Fibroblast of villous mesenchyme (primary cell): Measurements from ENCODE around the gene RBM5. TPM values are rescaled to one million over a fixed set of nuclear protein-coding genes. Genes with fewer than 3 reads are reported as not detected.

ENCODE experiments used
- DNase-seq: peaks from one replicate; pipeline ENCODE4 v3.0.0-alpha.2; 2010; ENCODE audit warnings: low read depth
- H3K4me3 ChIP-seq: 2 replicates; pipeline ENCODE4 v1.5.1; 2011; ENCODE audit warnings: low read depth, mild to moderate bottlenecking, low read length
- total RNA-seq: library from RNA; depleted of rRNA; stranded (reverse); fragments of >200 nt; gene quantifications from 2 replicates; pipeline ENCODE4 v1.2.3, GENCODE V29; 2012
- TF ChIP-seq, protein P1 (sequence below): IDR thresholded peaks from 2 replicates; pipeline ENCODE4 v1.5.1; 2012; ENCODE audit warnings: low read depth, mild to moderate bottlenecking, low read length; ENCODE audit not compliant: insufficient read depth

RBM5 gene
- total RNA-seq, 1 donor = 192 TPM

DNA sequence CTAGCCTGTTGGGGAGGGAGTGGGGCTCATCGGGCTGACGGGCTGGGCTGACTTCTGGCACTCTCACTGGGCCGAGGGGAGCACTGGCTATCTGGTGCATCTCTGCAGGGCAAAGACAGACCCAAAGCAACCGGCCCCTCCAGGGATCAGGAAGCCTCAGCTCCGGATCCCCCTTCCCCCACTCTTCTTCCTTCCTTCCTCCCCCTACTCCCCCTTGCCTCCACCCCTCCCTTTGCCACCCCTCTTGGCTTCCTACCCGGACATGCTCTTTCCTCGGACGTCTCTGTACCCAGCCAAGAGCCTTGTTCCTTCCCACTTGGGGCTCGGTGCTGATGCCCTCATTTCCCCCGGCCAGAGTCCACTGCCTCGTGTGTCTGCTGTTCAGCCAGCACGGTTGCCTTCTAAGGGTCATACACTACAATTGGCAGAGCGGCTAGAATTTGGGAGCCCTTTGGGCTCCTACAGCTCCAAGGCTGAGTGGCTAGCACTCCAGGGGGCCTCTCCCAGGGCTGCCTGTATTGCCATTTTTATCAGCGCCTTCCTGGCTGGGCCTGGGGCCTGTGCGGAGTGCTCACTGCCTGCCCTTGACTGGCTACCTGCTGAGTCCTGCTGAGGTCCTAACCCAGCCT, 77.3 kb downstream of the RBM5 start:
- H3K4me3 ChIP-seq = no peak overlapping the region
- TF ChIP-seq, protein P1, sequence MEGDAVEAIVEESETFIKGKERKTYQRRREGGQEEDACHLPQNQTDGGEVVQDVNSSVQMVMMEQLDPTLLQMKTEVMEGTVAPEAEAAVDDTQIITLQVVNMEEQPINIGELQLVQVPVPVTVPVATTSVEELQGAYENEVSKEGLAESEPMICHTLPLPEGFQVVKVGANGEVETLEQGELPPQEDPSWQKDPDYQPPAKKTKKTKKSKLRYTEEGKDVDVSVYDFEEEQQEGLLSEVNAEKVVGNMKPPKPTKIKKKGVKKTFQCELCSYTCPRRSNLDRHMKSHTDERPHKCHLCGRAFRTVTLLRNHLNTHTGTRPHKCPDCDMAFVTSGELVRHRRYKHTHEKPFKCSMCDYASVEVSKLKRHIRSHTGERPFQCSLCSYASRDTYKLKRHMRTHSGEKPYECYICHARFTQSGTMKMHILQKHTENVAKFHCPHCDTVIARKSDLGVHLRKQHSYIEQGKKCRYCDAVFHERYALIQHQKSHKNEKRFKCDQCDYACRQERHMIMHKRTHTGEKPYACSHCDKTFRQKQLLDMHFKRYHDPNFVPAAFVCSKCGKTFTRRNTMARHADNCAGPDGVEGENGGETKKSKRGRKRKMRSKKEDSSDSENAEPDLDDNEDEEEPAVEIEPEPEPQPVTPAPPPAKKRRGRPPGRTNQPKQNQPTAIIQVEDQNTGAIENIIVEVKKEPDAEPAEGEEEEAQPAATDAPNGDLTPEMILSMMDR = no peak
- DNase-seq = no peak

DNA sequence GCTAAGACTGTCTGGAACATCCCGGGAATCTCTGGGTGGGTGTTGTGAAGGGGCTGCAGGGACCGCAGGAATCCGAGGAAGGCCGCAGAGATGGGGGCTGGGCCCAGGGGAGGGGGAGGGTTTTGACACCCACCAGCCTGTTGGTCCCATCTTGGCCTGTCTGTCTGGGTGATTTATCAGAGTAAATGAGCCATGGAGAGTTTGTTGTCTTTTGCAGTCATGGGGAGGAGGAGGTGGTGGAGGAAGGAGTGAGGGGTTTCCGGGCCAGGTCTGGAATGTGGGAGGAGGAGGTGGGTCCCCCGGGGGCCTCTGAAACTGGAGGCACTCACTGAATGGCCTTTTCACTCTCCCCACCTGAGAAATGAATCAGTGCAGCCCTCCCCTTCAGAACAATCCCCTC, 77.9 kb downstream of the RBM5 start:
- no peak for DNase-seq
- TF ChIP-seq, protein P1 = no peak

DNA sequence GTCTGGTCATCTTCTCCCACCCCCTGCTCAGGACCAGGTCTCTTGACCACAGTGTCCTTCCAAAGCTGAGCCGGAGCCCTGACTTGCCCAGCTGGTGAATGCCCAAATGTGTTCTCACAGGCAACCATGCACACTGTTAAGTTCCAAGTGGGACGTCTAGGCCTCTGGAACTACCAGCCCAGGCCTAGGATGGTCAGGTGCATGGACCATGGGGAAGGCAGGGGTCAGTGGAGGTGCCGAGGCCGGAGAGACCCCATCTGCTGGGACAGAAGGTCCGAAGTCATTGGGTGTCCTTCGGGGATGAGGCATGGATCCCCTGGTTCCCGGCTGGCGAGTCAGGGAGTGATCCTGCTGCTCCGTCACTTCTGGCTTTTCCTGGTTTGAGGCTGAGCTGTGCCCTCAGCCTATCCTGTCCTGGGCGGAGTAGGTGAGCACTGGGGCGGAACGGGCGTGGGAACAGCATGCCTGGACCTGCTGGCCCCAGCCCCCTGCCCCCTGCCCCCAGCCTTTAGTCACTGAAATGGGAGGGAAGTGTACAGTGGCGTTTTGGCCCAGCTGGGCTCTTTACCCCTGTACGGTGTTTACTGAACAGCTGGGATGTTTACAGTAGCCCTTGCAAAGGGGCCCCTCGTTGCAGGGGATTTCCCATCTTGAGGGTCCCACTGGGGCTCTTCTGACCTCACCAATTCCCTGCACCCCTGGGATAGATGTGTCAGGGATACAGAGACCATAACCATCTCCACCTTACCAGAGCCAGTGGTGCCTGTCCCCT, 78.5 kb downstream of the RBM5 start:
- TF ChIP-seq, protein P1 = no peak
- no peak for DNase-seq
- H3K4me3 ChIP-seq = no peak overlapping the region

More for the DNA sequence above, 77.9 kb downstream of the RBM5 start:
- no peak overlapping the region for H3K4me3 ChIP-seq

DNA sequence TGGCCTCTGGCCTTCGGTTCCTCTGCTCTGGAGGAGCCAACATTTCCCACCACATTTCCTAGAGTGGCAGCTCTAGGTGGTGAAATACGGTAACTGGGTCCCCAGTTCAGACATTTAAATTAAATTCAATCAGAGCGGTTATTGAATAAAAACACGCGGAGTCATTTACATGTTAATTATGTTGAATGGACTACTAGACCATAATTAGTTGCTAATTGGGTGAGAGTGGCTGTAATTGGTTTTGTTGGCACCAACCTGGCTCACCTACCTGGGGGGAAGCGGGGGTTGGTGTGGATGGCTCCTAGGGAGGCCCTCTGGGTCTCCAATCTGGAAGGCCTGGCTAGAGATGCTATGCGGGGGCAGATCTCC, 79.1 kb downstream of the RBM5 start:
- TF ChIP-seq, protein P1 = no peak
- no peak overlapping the region for H3K4me3 ChIP-seq
- no peak for DNase-seq

DNA sequence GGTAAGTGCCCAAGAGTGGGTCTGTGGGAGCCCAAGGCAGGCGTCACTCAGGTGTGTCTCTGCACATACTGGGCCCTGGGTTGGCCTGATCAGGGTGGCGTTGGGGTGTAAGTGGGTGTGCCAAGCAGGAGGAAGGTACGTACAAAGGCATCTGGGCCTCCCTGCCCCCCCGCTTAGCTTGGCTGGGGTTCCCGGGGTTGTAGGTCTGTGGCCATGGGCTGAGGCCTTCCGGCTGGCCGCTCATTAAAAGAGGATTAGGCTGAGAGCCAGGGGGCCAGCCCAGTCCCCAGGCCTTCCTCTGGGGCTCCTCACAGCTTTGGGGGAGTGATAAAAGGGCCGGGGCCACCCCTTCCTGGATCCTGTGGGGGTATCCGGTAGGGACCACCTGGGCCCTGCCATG, 79.7 kb downstream of the RBM5 start:
- H3K4me3 ChIP-seq = no peak overlapping the region
- TF ChIP-seq, protein P1 = no peak
- DNase-seq = no peak

Other genes starting within 250 kb of the RBM5 start
- gene TRAIP, start 232.4 kb upstream of the RBM5 start, total RNA-seq = 3.0 and 3.5 TPM in 2 replicates
- not detected in 2 replicates for gene CAMKV, start 219.0 kb upstream of the RBM5 start, total RNA-seq
- under 0.01 and 0.32 TPM in 2 replicates for gene MST1R, start 185.0 kb upstream of the RBM5 start, total RNA-seq
- gene MON1A, start 159.1 kb upstream of the RBM5 start, total RNA-seq = 9.7 and 12.1 TPM in 2 replicates
- 52.2 and 61.7 TPM in 2 replicates for gene RBM6, start 148.8 kb upstream of the RBM5 start, total RNA-seq
- 0.32 and 0.86 TPM in 2 replicates for gene SEMA3F, start 66.4 kb downstream of the RBM5 start, total RNA-seq
- not detected in 2 replicates for gene GNAT1, start 102.7 kb downstream of the RBM5 start, total RNA-seq
- gene SLC38A3, start 116.4 kb downstream of the RBM5 start, total RNA-seq = not detected in 2 replicates
- 265 and 297 TPM in 2 replicates for gene GNAI2, start 147.3 kb downstream of the RBM5 start, total RNA-seq
- 7.4 and 23.3 TPM in 2 replicates for gene SEMA3B, start 180.2 kb downstream of the RBM5 start, total RNA-seq
- gene LSMEM2, start 190.2 kb downstream of the RBM5 start, total RNA-seq = not detected in 2 replicates
- 82.0 and 83.1 TPM in 2 replicates for gene IFRD2, start 203.5 kb downstream of the RBM5 start, total RNA-seq
- gene HYAL3, start 210.5 kb downstream of the RBM5 start, total RNA-seq = 2.3 and 6.5 TPM in 2 replicates
- gene NAA80, start 210.5 kb downstream of the RBM5 start, total RNA-seq = 5.8 and 6.5 TPM in 2 replicates
- gene HYAL1, start 214.7 kb downstream of the RBM5 start, total RNA-seq = 1.6 and 2.6 TPM in 2 replicates
- 49.6 and 69.1 TPM in 2 replicates for gene HYAL2, start 233.8 kb downstream of the RBM5 start, total RNA-seq
- 17.7 and 22.0 TPM in 2 replicates for gene TUSC2, start 239.3 kb downstream of the RBM5 start, total RNA-seq